Subcutaneous abdominal adipose tissue (tissue), 5 donors: Measurements from ENCODE around the gene PRKAR1B.
A peak's percentile ranks its signal among the peaks of the same experiment; 100 is the strongest.
"Not testable (repeated sequence)": the region's sequence is repeated elsewhere in the genome, so short reads cannot be mapped to it uniquely, and the experiment has no call there.

Experiments used
- H3K27ac ChIP-seq: one replicate; pipeline ENCODE4 v1.7.0; 2013; ENCODE audit warnings: low read depth, mild to moderate bottlenecking, inconsistent platforms, low read length, moderate library complexity
- H3K27me3 ChIP-seq, 5 donors: one replicate each; pipeline ENCODE4 v1.7.0; 2013; ENCODE audit warnings: low read length in 5 of 5, inconsistent platforms in 1 of 5; ENCODE audit not compliant: control insufficient read depth in 5 of 5, insufficient read depth in 4 of 5
- H3K36me3 ChIP-seq, 5 donors: one replicate each; pipeline ENCODE4 v1.7.0; 2013; ENCODE audit warnings: low read length in 5 of 5; ENCODE audit not compliant: control insufficient read depth in 5 of 5, insufficient read depth in 5 of 5
- H3K4me1 ChIP-seq, 5 donors: one replicate each; pipeline ENCODE4 v1.7.0; 2013; ENCODE audit warnings: low read length in 5 of 5, mild to moderate bottlenecking in 3 of 5, moderate library complexity in 1 of 5; ENCODE audit not compliant: control insufficient read depth in 5 of 5, insufficient read depth in 5 of 5
- H3K4me3 ChIP-seq, 5 donors: one replicate each; pipeline ENCODE4 v1.7.0; 2013; ENCODE audit warnings: low read length in 5 of 5, low read depth in 1 of 5
- H3K9ac ChIP-seq, 5 donors: one replicate each; pipeline ENCODE4 v1.7.0; 2013; ENCODE audit warnings: low read length in 5 of 5, mild to moderate bottlenecking in 4 of 5, moderate library complexity in 3 of 5
- H3K9me3 ChIP-seq, 5 donors: one replicate each; pipeline ENCODE4 v1.7.0; 2013; ENCODE audit warnings: low read length in 5 of 5; ENCODE audit not compliant: control insufficient read depth in 5 of 5
- donor health status: healthy.
- donor health status: healthy.
- donor health status: healthy.
- donor health status: healthy.
- donor health status: healthy.

PRKAR1B gene

DNA sequence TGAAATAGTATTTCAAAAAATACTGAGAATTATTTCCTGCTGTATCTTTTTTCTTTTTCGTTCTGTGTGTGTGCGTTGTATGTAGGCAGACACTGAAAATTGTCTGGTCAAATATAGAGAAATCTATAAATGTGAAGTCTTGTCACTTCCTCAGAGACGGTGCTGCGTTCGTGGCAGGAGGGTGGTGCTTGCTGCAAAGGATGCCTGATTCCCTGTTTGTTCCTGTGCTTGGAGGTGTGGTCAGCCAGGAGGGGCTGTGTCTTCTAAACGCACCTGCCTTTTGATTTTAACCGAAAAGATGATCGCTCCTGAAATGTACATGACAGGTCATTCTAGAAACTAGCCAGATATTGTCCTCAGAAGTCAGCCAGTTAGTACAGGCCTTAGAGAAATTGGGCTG lies 32.5 kb upstream of the PRKAR1B start:
- H3K9me3 ChIP-seq = no peaks in the 10 kb centered on the region
- H3K9ac ChIP-seq = no peak overlapping the region
- H3K27ac ChIP-seq = no peak overlapping the region
- H3K4me3 ChIP-seq = no peak overlapping the region
- H3K36me3 ChIP-seq = peaks cover 0 to 93% (median 70%) of the 10 kb centered on the region in 5 donors
- peaks cover 0 to 9% (median 0%) of the 10 kb centered on the region in 5 donors for H3K4me1 ChIP-seq
- H3K27me3 ChIP-seq = no peaks in the 10 kb centered on the region

GRCh38 chr7:757741-758163 lies 30.7 kb upstream of the PRKAR1B start:
- no peak overlapping the region for H3K27ac ChIP-seq
- H3K4me1 ChIP-seq = peaks cover 0 to 9% (median 0%) of the 10 kb centered on the region in 5 donors
- H3K4me3 ChIP-seq = no peak overlapping the region
- peaks cover 0 to 93% (median 61%) of the 10 kb centered on the region in 5 donors for H3K36me3 ChIP-seq
- no peaks in the 10 kb centered on the region for H3K9me3 ChIP-seq
- H3K9ac ChIP-seq = no peak overlapping the region
- no peaks in the 10 kb centered on the region for H3K27me3 ChIP-seq

GRCh38 chr7:756928-757560 lies 30.0 kb upstream of the PRKAR1B start:
- Histone ChIP-seq H3K27ac (no peak overlapping the region), H3K9me3 (no peaks in the 10 kb centered on the region), H3K36me3 (peaks cover 0 to 93% (median 63%) of the 10 kb centered on the region in 5 donors), H3K4me1 (peaks cover 0 to 9% (median 0%) of the 10 kb centered on the region in 5 donors), H3K9ac (no peak overlapping the region), H3K27me3 (no peaks in the 10 kb centered on the region), H3K4me3 (no peak overlapping the region)

- Histone ChIP-seq H3K4me3 (no peak overlapping the region), H3K9ac (peak overlapping the region in 1 of 5 donors; percentile 38), H3K36me3 (peaks cover 0 to 89% (median 58%) of the 10 kb centered on the region in 5 donors), H3K27ac (no peak overlapping the region), H3K27me3 (no peaks in the 10 kb centered on the region), H3K9me3 (no peaks in the 10 kb centered on the region), H3K4me1 (peaks cover 0 to 9% (median 0%) of the 10 kb centered on the region in 5 donors)
These were observed 29.3 kb upstream of the PRKAR1B start for GRCh38 chr7:756231-756927.

DNA sequence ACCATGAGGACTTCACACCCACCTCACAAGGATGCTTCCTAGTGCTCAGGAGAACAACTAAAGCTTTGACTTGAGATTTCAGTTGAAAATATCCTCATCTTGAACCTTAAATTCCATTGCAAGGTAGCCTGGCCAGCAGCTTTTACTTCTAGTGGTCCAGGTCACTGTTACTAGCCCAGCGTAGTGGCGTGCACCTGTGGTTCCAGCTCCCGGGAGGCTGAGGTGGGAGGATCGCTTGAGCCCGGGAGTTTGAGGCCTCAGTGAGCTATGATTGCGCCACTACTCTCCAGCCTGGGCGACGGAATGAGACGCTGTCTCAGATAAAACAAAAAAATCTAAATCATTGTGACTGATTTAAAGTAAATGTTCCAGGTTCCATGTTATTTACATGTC lies 28.3 kb upstream of the PRKAR1B start:
- Histone ChIP-seq H3K27me3 (no peaks in the 10 kb centered on the region), H3K9ac (no peak overlapping the region), H3K4me1 (peaks cover 0 to 9% (median 0%) of the 10 kb centered on the region in 5 donors), H3K9me3 (no peaks in the 10 kb centered on the region), H3K27ac (no peak overlapping the region), H3K4me3 (no peak overlapping the region), H3K36me3 (peaks cover 0 to 81% (median 59%) of the 10 kb centered on the region in 5 donors)

DNA sequence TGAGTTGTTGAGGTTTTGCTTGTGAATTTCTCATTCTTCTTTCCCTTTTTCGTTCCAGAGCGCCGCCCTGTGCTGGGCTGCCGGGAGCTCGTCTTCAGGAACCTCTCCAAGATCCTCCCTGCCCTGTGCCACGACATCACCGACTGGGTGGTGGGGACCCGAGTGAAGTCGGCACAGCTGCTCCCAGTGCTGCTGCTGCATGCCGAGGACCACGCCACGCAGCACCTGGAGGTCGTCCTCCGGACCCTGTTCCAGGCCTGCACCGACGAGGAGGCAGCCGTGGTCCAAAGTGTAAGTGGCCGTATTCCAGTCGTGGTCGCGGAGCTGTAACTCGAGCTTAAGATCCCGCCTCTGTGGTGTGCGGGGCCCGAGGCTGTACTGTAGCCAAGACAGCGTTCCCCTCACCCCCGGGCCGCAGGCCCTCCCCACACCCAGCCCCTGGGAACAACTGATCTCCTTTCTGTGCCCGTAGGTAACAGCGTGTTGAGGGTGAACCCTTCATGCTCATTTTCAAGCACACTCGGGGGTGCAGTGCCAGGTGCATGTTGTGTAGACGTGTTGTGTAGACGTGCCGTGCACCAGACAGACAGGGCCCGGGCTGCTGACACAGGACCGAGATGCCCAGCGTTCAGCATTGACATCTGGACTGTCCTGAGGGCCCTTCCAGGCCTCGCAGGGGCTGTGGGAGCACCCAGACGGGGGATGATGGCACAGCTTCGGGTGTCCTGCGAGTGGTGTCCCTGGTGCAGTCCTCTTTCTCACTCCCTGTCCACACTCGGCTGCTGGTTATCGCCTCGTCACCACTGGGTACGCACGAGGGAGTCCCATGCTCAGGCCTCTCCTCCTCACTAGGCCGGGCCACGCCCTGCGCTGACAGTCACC lies 27.7 kb upstream of the PRKAR1B start:
- no peak overlapping the region for H3K4me3 ChIP-seq
- H3K36me3 ChIP-seq = peaks cover 0 to 80% (median 61%) of the 10 kb centered on the region in 5 donors
- H3K4me1 ChIP-seq = peaks cover 0 to 9% (median 0%) of the 10 kb centered on the region in 5 donors
- H3K9me3 ChIP-seq = no peaks in the 10 kb centered on the region
- no peak overlapping the region for H3K27ac ChIP-seq
- no peak overlapping the region for H3K9ac ChIP-seq
- H3K27me3 ChIP-seq = no peaks in the 10 kb centered on the region

GRCh38 chr7:753190-753589 lies 26.1 kb upstream of the PRKAR1B start:
- Histone ChIP-seq H3K4me3 (no peak overlapping the region), H3K9ac (no peak overlapping the region), H3K36me3 (peaks cover 0 to 73% (median 55%) of the 10 kb centered on the region in 5 donors), H3K27me3 (no peaks in the 10 kb centered on the region), H3K9me3 (no peaks in the 10 kb centered on the region), H3K27ac (no peak overlapping the region), H3K4me1 (peaks cover 0 to 5% (median 0%) of the 10 kb centered on the region in 5 donors)

GRCh38 chr7:752256-752655 lies 25.2 kb upstream of the PRKAR1B start:
- H3K9me3 ChIP-seq, H3K9ac ChIP-seq, H3K4me1 ChIP-seq, H3K27ac ChIP-seq, H3K4me3 ChIP-seq, H3K27me3 ChIP-seq: not testable (repeated sequence)
- H3K36me3 ChIP-seq = peaks cover 0 to 64% (median 46%) of the 10 kb centered on the region in 5 donors

DNA sequence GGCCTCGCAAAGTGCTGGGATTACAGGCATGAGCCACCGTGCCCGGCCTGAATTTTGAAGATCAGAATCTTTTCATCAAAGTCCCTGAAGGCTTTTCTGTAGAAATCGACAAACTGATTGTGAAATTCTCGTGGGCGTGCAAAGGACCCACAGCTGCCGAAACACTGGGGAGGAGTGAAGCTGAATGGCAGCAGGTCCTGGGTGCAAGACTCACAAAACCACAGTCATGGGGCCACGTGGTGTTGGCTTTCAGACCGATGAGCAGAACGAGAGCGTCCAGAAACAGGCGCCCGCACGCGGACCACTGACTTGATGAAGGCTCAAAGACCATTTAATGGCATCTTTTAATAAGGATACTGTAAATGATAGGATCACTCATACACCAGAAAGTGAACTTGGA lies 24.7 kb upstream of the PRKAR1B start:
- Histone ChIP-seq H3K4me3 (no peak overlapping the region), H3K9me3 (no peaks in the 10 kb centered on the region), H3K4me1 (peaks cover 0 to 5% (median 0%) of the 10 kb centered on the region in 5 donors), H3K27me3 (no peaks in the 10 kb centered on the region), H3K36me3 (peaks cover 0 to 64% (median 42%) of the 10 kb centered on the region in 5 donors), H3K27ac (no peak overlapping the region), H3K9ac (no peak overlapping the region)
